ENCODE measurements around the gene IFITM10. TPM values are rescaled to one million over a fixed set of nuclear protein-coding genes. Genes with fewer than 3 reads are reported as not detected.

IFITM10 gene
- total and polyA plus RNA-seq, 10 of the 15 experiments (the other 5 are each of a cell fraction or from before 2014, with no cell fraction given) = 0.04 to 0.27 TPM; not detected in 8

- TF ChIP-seq ATF7 (IDR thresholded peaks at IDR 0.05; ENCODE audit: low read depth) (no peak), RAD21 (IDR thresholded peaks at IDR 0.05; ENCODE audit: insufficient read depth, low read depth, low read length) (no peak), SPI1 (IDR thresholded peaks at IDR 0.05; ENCODE audit: borderline replicate concordance, insufficient read depth, low read depth, low read length) (no peak), RBBP5 (conservative IDR thresholded peaks at IDR 0.05) (no peak), ATF2 (IDR thresholded peaks at IDR 0.05; ENCODE audit: low read length) (no peak), ZBTB4 (CRISPR knock-in tag; IDR thresholded peaks at IDR 0.05) (no peak), MEF2A (IDR thresholded peaks at IDR 0.05; ENCODE audit: insufficient read depth, low read depth, low read length) (no peak), RB1 (IDR thresholded peaks at IDR 0.05; ENCODE audit: borderline replicate concordance) (no peak), DPF2 (IDR thresholded peaks at IDR 0.05) (no peak), HDGF (IDR thresholded peaks at IDR 0.05) (no peak), E4F1 (IDR thresholded peaks at IDR 0.05; ENCODE audit: borderline replicate concordance, partially characterized antibody) (no peak), MTA3 (IDR thresholded peaks at IDR 0.05; ENCODE audit: borderline replicate concordance, low read length) (no peak), MYC (IDR thresholded peaks at IDR 0.05; ENCODE audit: insufficient read depth, insufficient read length, insufficient replicate concordance, low read length, severe bottlenecking) (no peak), PAX5 (IDR thresholded peaks at IDR 0.05; ENCODE audit: borderline replicate concordance, low read depth, low read length) (no peak), NFIC (IDR thresholded peaks at IDR 0.05; ENCODE audit: low read depth, low read length) (no peak), KLF5 (IDR thresholded peaks at IDR 0.05; ENCODE audit: partially characterized antibody) (no peak), NFYB (IDR thresholded peaks at IDR 0.05; ENCODE audit: insufficient read depth, low read depth, low read length) (no peak), IKZF1 (conservative IDR thresholded peaks at IDR 0.05) (no peak)
- TF ChIP-seq, protein P1, sequence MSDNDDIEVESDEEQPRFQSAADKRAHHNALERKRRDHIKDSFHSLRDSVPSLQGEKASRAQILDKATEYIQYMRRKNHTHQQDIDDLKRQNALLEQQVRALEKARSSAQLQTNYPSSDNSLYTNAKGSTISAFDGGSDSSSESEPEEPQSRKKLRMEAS (IDR thresholded peaks at IDR 0.05; ENCODE audit: low read depth, low read length) = no peak
- CTCF ChIA-PET = interaction anchor here (0.7 to 2.5 kb wide), 8 partner anchors 11 to 444 kb away, joined by 3 to 19 read pairs (median 4); partner anchors contain the start of gene KRTAP5-6
- FAIRE-seq (no peak), DNase-seq (ENCODE audit: low read depth, low spot score) (no peak), ATAC-seq (no peak)
- no TSS peak for BruUV-seq (replicated peaks)
- Histone ChIP-seq H4K20me1 (ENCODE audit: control insufficient read depth, insufficient read depth) (no peaks in the 10 kb centered on the region), H3K27me3 (replicated peaks in 1 of 2; ENCODE audit: control insufficient read depth in 2 of 2, insufficient read depth in 2 of 2, low read length in 1 of 2) (peaks cover 0 to 2% of the 10 kb centered on the region in 2 experiments; a peak in 1 of 4 replicates), H3K4me1 (ENCODE audit: control insufficient read depth, insufficient read depth, low read length) (peaks cover 14% of the 10 kb centered on the region), H3K9me3 (replicated peaks; ENCODE audit: control insufficient read depth, insufficient read depth, low read length) (no peaks in the 10 kb centered on the region; the same call in 2 of the 3 replicates), H3K27ac (ENCODE audit: control insufficient read depth, insufficient read depth) (no peak overlapping the region), H3K36me3 (ENCODE audit: control insufficient read depth in 2 of 2, insufficient read depth in 2 of 2, low read length in 1 of 2) (no peaks in the 10 kb centered on the region), H3K4me3 (no peak overlapping the region), H3K79me2 (ENCODE audit: control insufficient read depth, insufficient read depth, low read length) (no peaks in the 10 kb centered on the region), H3K4me2 (ENCODE audit: control insufficient read depth, insufficient read depth) (no peak overlapping the region), H3K9ac (ENCODE audit: control insufficient read depth, insufficient read depth, low read length) (no peak overlapping the region), H2AFZ (ENCODE audit: control insufficient read depth, low read depth, low read length) (no peak overlapping the region)
- RAD21 ChIA-PET (ENCODE audit: unreplicated experiment) = interaction anchor here (1.3 kb wide), 1 partner anchor 55 kb away, joined by 3 read pairs; no protein-coding TSS in a partner anchor
- POLR2A ChIA-PET = no interaction called here
- intact Hi-C loops (cut with micrococcal nuclease; ENCODE audit: unreplicated experiment) (no loop called here), in situ Hi-C loops (cut with MboI) (no loop called here)
- 32% methylated on average over 4 of the region's 4 CpGs for WGBS (ENCODE audit: insufficient coverage, insufficient replicate concordance, low lambda C conversion rate, missing lambda C conversion rate)
- SMC1A ChIA-PET (ENCODE audit: uncharacterized antibody, unreplicated experiment) = interaction anchor here (0.8 to 1.2 kb wide), 2 partner anchors 14 to 125 kb away, joined by 3 to 4 read pairs; no protein-coding TSS in a partner anchor
Measured at GRCh38 chr11:1707751-1708150, 42.6 kb downstream of the IFITM10 start.

Data from GM12878 (cell line).